H1 (cell line): ENCODE results near the gene ASB6. TPM values are rescaled to one million over a fixed set of nuclear protein-coding genes. Genes with fewer than 3 reads are reported as not detected.
A peak's percentile ranks its signal among the peaks of the same experiment; 100 is the strongest.

Experiments used
- CTCF ChIA-PET: fragments of 300-600 bp; sonication (Branson Sonifier 250); formaldehyde crosslinking; loops from one replicate; lab custom pipeline; 2021; ENCODE audit not compliant: partially characterized antibody; lab: Charles Lee
- POLR2A ChIA-PET: fragments of 300-600 bp; sonication (Branson Sonifier 250); formaldehyde crosslinking; loops from one replicate; lab custom pipeline; 2021; ENCODE audit warnings: inconsistent platforms; ENCODE audit not compliant: partially characterized antibody; lab: Charles Lee
- DNase-seq, 2 experiments: peaks; one replicate each; pipeline versions ENCODE4 v3.0.0 to v3.0.0-alpha.2; 2010 to 2022; ENCODE audit warnings: low spot score in 2 of 2, low read depth in 1 of 2, mixed read lengths in 1 of 2
- FAIRE-seq: peaks from 2 replicates; lab custom pipeline; 2011; peaks lifted over from hg19 to GRCh38; lab: Jason Lieb, UNC
- H2AFZ ChIP-seq: 2 replicates; pipeline ENCODE4 v1.8.1; 2012; ENCODE audit warnings: low read length, inconsistent platforms
- H2AK5ac ChIP-seq: 2 replicates; pipeline ENCODE4 v1.6.1; 2013; ENCODE audit warnings: low read depth, low read length
- H2BK120ac ChIP-seq: replicated peaks from 2 replicates; pipeline ENCODE3; 2013; ENCODE audit warnings: low read depth, low read length, inconsistent platforms
- H2BK12ac ChIP-seq: 2 replicates; pipeline ENCODE4 v1.6.1; 2013; ENCODE audit warnings: low read depth, low read length
- H2BK15ac ChIP-seq: 2 replicates; pipeline ENCODE4 v1.6.1; 2013; ENCODE audit warnings: low read length
- H2BK20ac ChIP-seq: 2 replicates; pipeline ENCODE4 v1.6.1; 2013; ENCODE audit warnings: low read length
- H2BK5ac ChIP-seq: 2 replicates; pipeline ENCODE4 v1.6.1; 2013; ENCODE audit warnings: low read depth, low read length
- H3K14ac ChIP-seq: 2 replicates; pipeline ENCODE4 v1.6.1; 2013; ENCODE audit warnings: inconsistent platforms; ENCODE audit not compliant: insufficient read length
- H3K18ac ChIP-seq: 2 replicates; pipeline ENCODE4 v1.6.1; 2013; ENCODE audit warnings: low read length; ENCODE audit errors: extremely low read depth
- H3K23ac ChIP-seq: 2 replicates; pipeline ENCODE4 v1.6.1; 2013; ENCODE audit warnings: inconsistent platforms; ENCODE audit not compliant: insufficient read length
- H3K23me2 ChIP-seq: 2 replicates; pipeline ENCODE4 v1.6.1; 2013; ENCODE audit warnings: low read depth, low read length
- H3K27ac ChIP-seq: 2 replicates; pipeline ENCODE4 v1.6.1; 2011; ENCODE audit warnings: low read depth, low read length, inconsistent platforms
- H3K27me3 ChIP-seq, 4 experiments: replicated peaks in 1 of 4; 1 replicate in 1 of 4; 2 replicates in 3 of 4; pipeline versions ENCODE4 v1.6.1 to v1.8.1; 2011 to 2013; ENCODE audit warnings: low read length in 3 of 4, mild to moderate bottlenecking in 3 of 4, inconsistent platforms in 2 of 4, mixed read lengths in 2 of 4, moderate library complexity in 1 of 4; ENCODE audit not compliant: control insufficient read depth in 3 of 4, insufficient read depth in 3 of 4; ENCODE audit errors: extremely low read depth in 1 of 4
- H3K36me3 ChIP-seq, 4 experiments: 2 replicates each; pipeline versions ENCODE4 v1.6.1 to v1.8.1; 2011 to 2013; ENCODE audit warnings: mild to moderate bottlenecking in 4 of 4, low read length in 3 of 4, moderate library complexity in 2 of 4, control low read depth in 1 of 4, inconsistent platforms in 1 of 4; ENCODE audit not compliant: insufficient read depth in 4 of 4, control insufficient read depth in 2 of 4
- H3K4ac ChIP-seq: replicated peaks from 2 replicates; pipeline ENCODE3; 2013; ENCODE audit warnings: low read length, low read depth, mixed read lengths, inconsistent platforms; ENCODE audit not compliant: insufficient read length
- H3K4me1 ChIP-seq, 4 experiments: replicated peaks in 1 of 4; 1 replicate in 1 of 4; 2 replicates in 3 of 4; pipeline versions ENCODE4 v1.6.1 to v1.8.1; 2011 to 2013; ENCODE audit warnings: low read length in 3 of 4, inconsistent platforms in 2 of 4, mixed read lengths in 1 of 4; ENCODE audit not compliant: insufficient read depth in 4 of 4, control insufficient read depth in 3 of 4
- H3K4me2 ChIP-seq, 2 experiments: 2 replicates each; pipeline versions ENCODE4 v1.6.1 to v1.8.1; 2011 to 2013; ENCODE audit warnings: low read depth in 2 of 2, low read length in 2 of 2, control low read depth in 1 of 2, inconsistent platforms in 1 of 2, mild to moderate bottlenecking in 1 of 2; ENCODE audit not compliant: insufficient read depth in 1 of 2
- H3K4me3 ChIP-seq, 4 experiments: fragments of 200-600, 300-600 bp in 1 of 4; sonication (generic), shearing (Covaris generic), sonication (Bioruptor Twin) in 1 of 4; 2 replicates each; pipeline versions ENCODE4 v1.5.1 to v1.8.1; 2011 to 2016; ENCODE audit warnings: low read length in 4 of 4, low read depth in 3 of 4, control low read depth in 2 of 4, inconsistent platforms in 2 of 4, mild to moderate bottlenecking in 2 of 4, mixed read lengths in 1 of 4, moderate library complexity in 1 of 4; ENCODE audit not compliant: insufficient read depth in 2 of 4; ENCODE audit errors: extremely low read depth in 1 of 4
- H3K56ac ChIP-seq: replicated peaks from 2 replicates; pipeline ENCODE3; 2013; ENCODE audit warnings: low read depth, mild to moderate bottlenecking, mixed read lengths, low read length, inconsistent platforms; ENCODE audit not compliant: insufficient read length
- H3K79me1 ChIP-seq: 2 replicates; pipeline ENCODE4 v1.6.1; 2013; ENCODE audit warnings: low read depth, low read length, control low read depth
- H3K79me2 ChIP-seq, 2 experiments: 2 replicates each; pipeline versions ENCODE4 v1.6.1 to v1.8.1; 2012 to 2013; ENCODE audit warnings: low read length in 2 of 2, mild to moderate bottlenecking in 2 of 2, inconsistent platforms in 1 of 2; ENCODE audit not compliant: insufficient read depth in 2 of 2, control insufficient read depth in 1 of 2
- H3K9ac ChIP-seq, 4 experiments: replicated peaks in 1 of 4; 1 replicate in 1 of 4; 2 replicates in 3 of 4; pipeline versions ENCODE4 v1.6.1 to v1.8.1; 2011 to 2013; ENCODE audit warnings: low read depth in 3 of 4, low read length in 3 of 4, control low read depth in 2 of 4, mild to moderate bottlenecking in 2 of 4, moderate library complexity in 2 of 4, inconsistent platforms in 1 of 4; ENCODE audit errors: extremely low read depth in 1 of 4
- H3K9me3 ChIP-seq, 2 experiments: 2 replicates each; pipeline versions ENCODE4 v1.6.1 to v1.8.1; 2012 to 2013; ENCODE audit warnings: mild to moderate bottlenecking in 2 of 2, moderate library complexity in 2 of 2, control low read depth in 1 of 2, inconsistent platforms in 1 of 2, low read depth in 1 of 2, low read length in 1 of 2, mixed read lengths in 1 of 2; ENCODE audit not compliant: insufficient read depth in 2 of 2
- H4K20me1 ChIP-seq, 2 experiments: replicated peaks in 1 of 2; 2 replicates each; pipeline versions ENCODE3 to v1.8.1; 2011 to 2013; ENCODE audit warnings: inconsistent platforms in 2 of 2, low read length in 2 of 2, mild to moderate bottlenecking in 1 of 2; ENCODE audit not compliant: insufficient read depth in 2 of 2, control insufficient read depth in 1 of 2
- H4K5ac ChIP-seq: 2 replicates; pipeline ENCODE4 v1.6.1; 2013; ENCODE audit warnings: low read length, low read depth, mixed read lengths, inconsistent platforms; ENCODE audit not compliant: insufficient read length
- H4K8ac ChIP-seq: 2 replicates; pipeline ENCODE4 v1.8.0; 2013; ENCODE audit warnings: mild to moderate bottlenecking, moderate library complexity, low read length, inconsistent platforms; ENCODE audit not compliant: insufficient read depth; ENCODE audit errors: extremely low read depth
- H4K91ac ChIP-seq: replicated peaks from 2 replicates; pipeline ENCODE3; 2013; ENCODE audit warnings: low read length, mixed read lengths, inconsistent platforms; ENCODE audit not compliant: insufficient read length
- WGBS, 2 experiments: shearing (Covaris generic) in 1 of 2; methylation state at CpG; one replicate each; pipeline versions ENCODE4 v1.1.6 to v1.1.7; 2013 to 2015; ENCODE audit warnings: low lambda C conversion rate in 2 of 2, mixed read lengths in 2 of 2, inconsistent platforms in 1 of 2, low coverage in 1 of 2, missing lambda C conversion rate in 1 of 2; ENCODE audit not compliant: insufficient replicate concordance in 2 of 2, insufficient coverage in 1 of 2, insufficient read length in 1 of 2; ENCODE audit errors: extremely low coverage in 1 of 2, missing lambda C conversion rate in 1 of 2; 5-methylcytosine and 5-hydroxymethylcytosine counted together
- polyA plus RNA-seq, 7 experiments: library from polyadenylated mRNA; depleted of rRNA in 3 of 7; stranded (reverse) in 5 of 7; unstranded in 2 of 7; fragments of >200 nt in 5 of 7; fragments of 200-250 nt in 2 of 7; gene quantifications; 1 replicate in 5 of 7; 2 replicates in 1 of 7; 4 replicates in 1 of 7; pipeline versions ENCODE4 v1.2.1 to v1.2.3, GENCODE V29; 2011 to 2013; ENCODE audit warnings: missing spikeins in 2 of 7, mixed read lengths in 2 of 7
- total RNA-seq: library from RNA; stranded (reverse); fragmentation: NEBNext Ultra II Directional; extraction: Animal tissue kit (Norgen Biotek cat#: 25700); gene quantifications from 2 replicates; pipeline ENCODE4 v1.2.1, GENCODE V29; 2021
- TF ChIP-seq, protein P1 (sequence below): IDR thresholded peaks from 2 replicates; pipeline ENCODE4 v1.6.1; 2011; ENCODE audit warnings: low read length, improper control_type of control experiment

Gene ASB6
- total and polyA plus RNA-seq, 2 of the 8 experiments (the other 6 are each of a cell fraction or from before 2014, with no cell fraction given): 14.0 to 17.3 TPM

- Histone ChIP-seq H3K4ac (no peak overlapping the region), H4K20me1 (no peaks in the 10 kb centered on the region), H3K4me2 (no peak overlapping the region), H3K36me3 (no peaks in the 10 kb centered on the region)
- FAIRE-seq: no peak
- TF ChIP-seq, protein P1, sequence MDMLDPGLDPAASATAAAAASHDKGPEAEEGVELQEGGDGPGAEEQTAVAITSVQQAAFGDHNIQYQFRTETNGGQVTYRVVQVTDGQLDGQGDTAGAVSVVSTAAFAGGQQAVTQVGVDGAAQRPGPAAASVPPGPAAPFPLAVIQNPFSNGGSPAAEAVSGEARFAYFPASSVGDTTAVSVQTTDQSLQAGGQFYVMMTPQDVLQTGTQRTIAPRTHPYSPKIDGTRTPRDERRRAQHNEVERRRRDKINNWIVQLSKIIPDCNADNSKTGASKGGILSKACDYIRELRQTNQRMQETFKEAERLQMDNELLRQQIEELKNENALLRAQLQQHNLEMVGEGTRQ: no peak
- TF ChIP-seq, all 59 proteins: peak for 0
- no peaks in the 10 kb centered on the region for H3K27me3 ChIP-seq
- no peaks in the 10 kb centered on the region for H3K23me2 ChIP-seq
- H3K9ac ChIP-seq: no peak overlapping the region
- no peak overlapping the region for H3K23ac ChIP-seq
- H2BK20ac ChIP-seq: no peak overlapping the region
- H3K4me1 ChIP-seq: no peaks in the 10 kb centered on the region; a peak in 1 of 7 replicates
- no peaks in the 10 kb centered on the region for H3K79me2 ChIP-seq
- no peak overlapping the region for H3K27ac ChIP-seq
- no peak overlapping the region for H4K91ac ChIP-seq
- H2BK12ac ChIP-seq: no peak overlapping the region
- H3K18ac ChIP-seq: no peak overlapping the region
- ChIA-PET CTCF (interaction anchor here (1.0 to 2.7 kb wide), 3 partner anchors 10 to 32 kb away, joined by 3 to 17 read pairs (median 3); no protein-coding TSS in a partner anchor), POLR2A (interaction anchor here (0.8 to 1.2 kb wide), 2 partner anchors 11 to 20 kb away, joined by 3 read pairs; partner anchors contain the start of gene PRRX2)
- H3K4me3 ChIP-seq: no peak overlapping the region
- H4K8ac ChIP-seq: no peak overlapping the region
- no peak overlapping the region for H2AFZ ChIP-seq
- H2BK15ac ChIP-seq: 0 out of 2 replicates have a peak overlapping the region, but pooled peaks have one; percentile 31
- no peaks in the 10 kb centered on the region for H3K79me1 ChIP-seq
- WGBS, 2 experiments: 77% methylated on average over 3 of the region's 3 CpGs; no CpG with 5 or more reads in 1 of the 2 experiments
- no peaks in the 10 kb centered on the region for H3K9me3 ChIP-seq
- DNase-seq: no peak
- no peak overlapping the region for H3K56ac ChIP-seq
- no peak overlapping the region for H2BK5ac ChIP-seq
- no peak overlapping the region for H2BK120ac ChIP-seq
- H3K14ac ChIP-seq: no peak overlapping the region
- H2AK5ac ChIP-seq: no peak overlapping the region
- no peak overlapping the region for H4K5ac ChIP-seq
Observed at GRCh38 chr9:129685933-129686259, 43.9 kb upstream of the ASB6 start.
